HG03097 (cell line): Measurements from ENCODE around the gene EIF2B2.
"Not testable (repeated sequence)": the region's sequence is repeated elsewhere in the genome, so short reads cannot be mapped to it uniquely, and the experiment has no call there.

ENCODE experiments used
- ATAC-seq: cut with Tn5 transposase; IDR thresholded peaks from one replicate; pipeline ENCODE4 v1.9.1; 2021; ENCODE audit not compliant: unreplicated experiment, low FRiP score

The EIF2B2 gene

DNA sequence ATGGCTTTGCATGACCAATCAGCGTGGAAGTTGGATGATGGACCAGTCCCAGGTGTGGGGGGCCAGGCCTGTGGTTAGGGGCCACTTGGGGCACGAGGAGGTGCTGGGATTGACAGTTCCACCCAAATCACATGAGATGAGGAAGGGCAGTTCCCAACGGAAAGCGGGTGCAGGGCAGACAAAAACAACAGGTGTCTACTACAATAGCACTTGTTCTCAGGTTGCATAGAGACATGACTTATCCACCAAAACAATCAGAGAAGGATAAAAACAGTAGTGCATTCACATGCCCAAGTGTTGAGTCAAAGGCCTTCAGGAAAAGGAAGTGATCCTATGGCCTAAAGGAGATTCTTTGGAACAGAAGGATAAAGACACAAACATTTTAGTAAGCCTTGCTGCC lies 14.6 kb upstream of the EIF2B2 start:
- no peak for ATAC-seq

DNA sequence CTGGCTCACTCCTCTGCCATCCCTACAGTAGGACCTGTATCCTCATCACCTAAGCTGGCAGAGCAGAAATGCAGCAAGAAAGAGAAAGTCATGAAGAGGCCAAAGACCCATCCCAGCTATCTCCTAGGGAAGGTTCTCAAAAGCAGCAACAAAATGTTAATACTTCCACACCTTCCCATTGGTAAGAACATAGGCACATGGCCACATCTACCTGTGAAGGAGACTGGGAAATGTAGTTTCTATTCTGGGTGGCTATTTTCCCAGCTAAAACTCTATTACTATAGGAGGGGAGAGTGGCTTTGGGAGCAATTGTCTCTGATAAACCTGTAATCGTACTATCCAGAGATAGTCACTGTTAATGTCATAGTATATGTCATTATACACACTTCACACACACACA lies 13.7 kb upstream of the EIF2B2 start:
- ATAC-seq, result no peak

DNA sequence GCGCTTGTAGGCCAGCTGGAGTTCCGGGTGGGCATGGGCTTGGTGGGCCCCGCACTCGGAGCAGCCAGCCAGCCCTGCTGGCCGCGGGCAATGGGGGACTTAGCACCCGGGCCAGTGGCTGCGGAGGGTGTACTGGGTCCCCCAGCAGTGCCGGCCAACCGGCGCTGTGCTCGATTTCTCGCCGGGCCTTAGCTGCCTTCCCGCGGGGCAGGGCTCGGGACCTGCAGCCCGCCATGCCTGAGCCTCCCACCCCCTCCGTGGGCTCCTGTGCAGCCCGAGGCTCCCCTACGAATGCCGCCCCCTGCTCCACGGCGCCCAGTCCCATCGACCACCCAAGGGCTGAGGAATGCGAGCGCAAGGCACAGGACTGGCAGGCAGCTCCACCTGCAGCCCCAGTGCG lies 8.5 kb upstream of the EIF2B2 start:
- not testable (repeated sequence) for ATAC-seq

DNA sequence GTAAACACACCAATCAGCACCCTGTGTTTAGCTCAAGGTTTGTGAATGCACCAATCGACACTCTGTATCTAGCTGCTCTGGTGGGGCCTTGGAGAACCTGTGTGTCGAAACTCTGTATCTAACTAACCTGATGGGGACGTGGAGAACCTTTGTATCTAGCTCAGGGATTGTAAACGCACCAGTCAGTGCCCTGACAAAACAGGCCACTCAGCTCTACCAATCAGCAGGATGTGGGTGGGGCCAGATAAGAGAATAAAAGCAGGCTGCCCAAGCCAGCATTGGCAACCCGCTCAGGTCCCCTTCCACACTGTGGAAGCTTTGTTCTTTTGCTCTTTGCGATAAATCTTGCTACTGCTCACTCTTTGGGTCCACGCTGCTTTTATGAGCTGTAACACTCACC lies 6.9 kb upstream of the EIF2B2 start:
- ATAC-seq, result not testable (repeated sequence)

DNA sequence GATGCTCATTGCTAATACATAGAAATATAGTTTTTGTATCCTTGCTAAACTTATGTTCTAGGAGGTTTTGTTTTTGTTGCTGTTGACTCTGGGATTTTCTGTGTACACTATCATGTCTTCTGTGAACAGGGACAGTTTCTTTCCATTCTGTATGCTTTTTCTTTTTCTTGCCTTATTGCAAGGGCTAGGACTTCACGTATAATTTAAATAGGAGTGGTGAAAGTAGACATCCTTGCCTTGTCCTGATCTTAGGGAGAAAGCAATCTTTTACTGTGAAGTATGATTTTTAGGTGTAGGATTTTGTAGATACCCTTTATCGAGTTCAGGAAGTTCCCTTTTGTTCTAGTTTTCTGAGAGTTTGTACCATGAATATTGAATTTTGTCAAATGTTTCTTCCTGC lies 1.5 kb upstream of the EIF2B2 start:
- no peak for ATAC-seq

DNA sequence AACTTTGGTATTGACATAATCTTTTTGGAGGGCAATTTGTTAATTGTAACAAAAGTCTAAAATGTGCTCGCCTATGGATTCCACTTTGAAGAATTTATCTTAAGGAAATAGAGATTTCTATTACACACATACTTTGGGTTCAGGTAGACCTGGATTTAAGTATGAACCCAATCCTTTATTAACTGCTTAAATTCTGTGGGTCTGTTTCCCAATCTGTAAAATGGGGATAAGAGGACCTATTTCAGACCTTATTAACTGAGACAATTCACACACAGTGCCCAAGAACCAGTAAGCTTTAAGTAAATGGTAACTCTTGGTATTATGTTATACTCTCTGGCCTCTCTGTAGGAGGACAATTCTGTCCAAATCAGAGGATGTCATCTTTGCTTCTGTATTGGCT lies 822 bp upstream of the EIF2B2 start:
- ATAC-seq, result no peak

DNA sequence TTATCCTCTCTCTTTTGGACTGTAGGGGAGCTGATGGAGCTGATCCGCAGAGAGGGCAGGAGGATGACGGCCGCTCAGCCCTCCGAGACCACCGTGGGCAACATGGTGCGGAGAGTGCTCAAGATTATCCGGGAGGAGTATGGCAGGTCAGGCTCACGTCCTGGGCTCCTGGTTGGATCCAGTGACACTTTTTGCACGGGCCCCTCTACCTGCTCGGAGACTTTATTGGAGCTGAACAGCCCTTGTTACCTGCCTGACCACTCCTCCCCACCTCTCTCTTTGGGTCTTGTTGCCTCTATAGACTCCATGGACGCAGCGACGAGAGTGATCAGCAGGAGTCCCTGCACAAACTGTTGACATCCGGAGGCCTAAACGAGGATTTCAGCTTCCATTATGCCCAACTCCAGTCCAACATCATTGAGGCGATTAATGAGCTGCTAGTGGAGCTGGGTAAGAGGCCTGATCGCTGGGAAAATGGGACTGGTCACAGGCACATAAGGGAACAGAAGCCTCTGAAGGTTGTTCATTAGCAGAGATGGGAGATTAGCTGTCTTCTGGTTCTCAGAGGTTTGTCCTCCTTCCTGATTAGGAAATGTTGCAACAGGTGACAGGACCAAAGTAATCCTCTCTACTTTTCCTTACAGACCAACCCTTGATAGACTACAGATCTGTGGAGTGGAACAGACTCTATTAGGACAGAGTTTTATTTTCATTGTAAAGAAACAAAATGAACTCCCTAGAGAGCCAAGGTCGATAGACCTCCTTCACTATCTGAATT lies 718 bp downstream of the EIF2B2 start:
- no peak for ATAC-seq

DNA sequence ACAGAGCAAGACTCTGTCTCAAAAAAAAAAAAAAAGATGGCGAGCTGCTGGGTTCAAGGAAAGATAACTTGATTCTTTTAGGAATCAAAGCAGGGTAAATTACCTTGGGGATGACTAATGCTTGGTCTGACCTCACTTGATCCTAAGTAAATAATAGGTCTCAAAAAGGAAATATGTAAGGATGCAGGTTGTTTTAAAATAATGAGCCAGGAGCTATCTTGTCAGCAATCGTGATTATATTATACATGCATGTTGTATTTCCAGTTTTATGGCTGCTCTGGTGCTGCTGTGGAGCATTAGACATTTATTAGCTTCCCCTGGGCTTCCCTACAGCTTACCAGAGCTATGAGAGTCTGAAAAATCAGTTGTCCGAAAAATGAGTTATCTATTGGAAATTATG lies 2.6 kb downstream of the EIF2B2 start:
- ATAC-seq, result no peak

DNA sequence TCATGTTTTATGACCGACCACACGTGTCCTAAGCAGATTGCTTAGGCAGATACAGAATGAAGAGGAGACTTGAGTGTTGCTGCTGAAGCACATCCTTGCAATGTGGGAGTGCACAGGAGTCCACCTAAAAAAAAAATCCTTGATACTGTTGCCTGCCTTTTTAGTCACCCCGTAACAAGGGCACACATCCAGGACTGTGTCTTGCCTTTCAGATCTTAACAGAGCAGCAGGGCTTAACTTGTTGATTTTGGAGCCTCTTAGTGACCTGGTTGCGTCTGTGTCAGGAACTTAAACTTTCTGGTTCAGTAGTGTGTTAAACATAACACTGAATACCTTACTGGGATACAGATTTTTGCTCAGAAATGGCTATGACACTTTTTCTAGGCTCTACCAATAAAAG lies 6.5 kb downstream of the EIF2B2 start:
- ATAC-seq, result no peak

DNA sequence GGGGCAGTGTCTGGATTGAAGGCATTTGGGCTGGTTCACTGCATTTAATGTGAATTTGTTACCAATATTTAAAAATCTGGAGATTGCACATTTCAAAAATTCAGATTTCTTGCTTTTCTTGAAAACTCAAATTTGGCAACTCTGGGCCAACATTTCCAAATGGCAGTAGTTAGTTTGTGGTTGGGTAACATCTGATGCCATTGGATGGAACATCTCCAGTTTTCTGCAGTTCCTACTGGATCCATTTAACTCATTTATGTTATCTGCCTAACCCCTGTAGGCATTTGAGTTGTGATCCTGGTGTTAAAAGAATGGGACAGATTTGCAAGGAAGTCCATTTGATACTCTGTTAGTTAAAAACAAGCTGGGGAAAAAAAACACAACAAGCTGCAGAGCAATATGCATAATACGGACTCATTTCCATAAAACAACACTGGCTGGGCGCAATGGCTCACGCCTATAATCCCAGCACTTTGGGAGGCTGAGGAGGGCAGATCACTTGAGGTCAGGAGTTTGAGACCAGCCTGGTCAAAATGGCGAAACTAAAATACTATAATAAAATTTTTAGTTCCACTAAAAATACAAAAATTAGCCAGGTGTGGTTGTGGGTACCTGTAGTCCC lies 7.9 kb downstream of the EIF2B2 start:
- ATAC-seq, result no peak

DNA sequence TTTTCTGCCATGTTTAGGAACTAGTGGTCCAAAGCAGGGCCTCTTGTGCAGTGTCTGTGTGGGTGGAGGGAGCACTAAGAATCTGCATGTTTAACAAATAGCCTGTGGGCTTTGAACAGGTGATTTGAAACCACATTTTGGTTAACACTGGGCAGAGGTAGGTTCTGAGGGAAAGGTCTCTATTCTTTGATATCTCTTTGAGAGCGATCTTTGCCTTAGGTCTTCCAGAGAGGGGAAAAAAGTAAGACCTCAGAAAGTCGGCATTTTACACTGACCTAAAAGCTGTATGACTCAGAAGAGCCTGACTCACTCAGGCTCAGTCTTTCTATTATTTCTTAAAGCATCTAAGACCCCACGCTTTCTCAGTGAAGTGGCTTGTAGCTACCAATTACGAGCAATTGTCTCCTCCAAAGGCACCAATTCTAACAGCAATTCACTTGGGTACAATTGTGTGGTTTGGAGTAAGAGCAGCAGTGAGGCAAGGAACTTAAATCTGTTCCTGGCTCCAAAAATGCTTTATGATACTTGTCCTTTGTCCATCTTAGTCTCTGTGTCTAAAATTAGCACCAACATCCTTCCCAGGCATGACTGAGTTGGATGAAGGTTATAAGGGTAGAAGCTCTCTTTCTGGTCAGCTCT lies 8.8 kb downstream of the EIF2B2 start:
- ATAC-seq, result no peak

DNA sequence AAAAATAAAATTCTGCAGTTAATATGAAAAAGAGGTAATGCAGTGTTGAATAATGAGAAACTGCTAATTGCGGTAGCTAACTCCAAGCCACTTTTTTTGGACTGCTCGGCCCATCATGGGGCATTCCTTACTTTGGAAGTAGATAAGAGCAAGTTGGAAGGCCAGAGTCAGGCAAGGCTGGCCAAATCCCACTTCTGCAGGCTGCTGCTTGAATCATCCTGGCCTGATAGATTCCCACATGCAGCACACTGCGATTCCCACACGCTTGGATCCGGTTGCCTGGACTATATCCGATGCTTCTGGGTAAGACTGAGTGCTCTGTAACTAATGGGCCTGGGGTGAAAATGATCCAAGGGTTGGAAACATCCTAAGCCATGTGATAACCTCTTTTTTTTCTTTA lies 10.6 kb downstream of the EIF2B2 start:
- no peak for ATAC-seq

DNA sequence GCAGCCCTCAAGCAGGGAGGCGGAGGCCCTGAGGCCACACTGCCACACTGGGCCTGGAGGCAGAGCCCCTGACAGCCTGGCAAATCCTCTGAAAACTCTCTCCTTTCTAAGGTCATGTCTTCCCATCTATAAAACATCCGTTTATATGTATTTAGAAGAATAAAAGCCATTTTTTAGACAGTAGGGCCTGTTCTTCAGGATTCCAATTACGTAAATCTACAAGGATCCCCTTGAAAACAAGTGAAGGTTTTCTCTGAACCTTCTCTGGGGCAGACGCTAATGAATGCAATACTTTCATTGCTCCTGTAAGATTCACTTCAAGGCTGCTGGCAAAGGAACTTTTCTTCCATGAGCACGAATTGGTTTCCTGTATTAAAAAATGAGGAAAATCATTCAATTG lies 12.8 kb downstream of the EIF2B2 start:
- no peak for ATAC-seq

DNA sequence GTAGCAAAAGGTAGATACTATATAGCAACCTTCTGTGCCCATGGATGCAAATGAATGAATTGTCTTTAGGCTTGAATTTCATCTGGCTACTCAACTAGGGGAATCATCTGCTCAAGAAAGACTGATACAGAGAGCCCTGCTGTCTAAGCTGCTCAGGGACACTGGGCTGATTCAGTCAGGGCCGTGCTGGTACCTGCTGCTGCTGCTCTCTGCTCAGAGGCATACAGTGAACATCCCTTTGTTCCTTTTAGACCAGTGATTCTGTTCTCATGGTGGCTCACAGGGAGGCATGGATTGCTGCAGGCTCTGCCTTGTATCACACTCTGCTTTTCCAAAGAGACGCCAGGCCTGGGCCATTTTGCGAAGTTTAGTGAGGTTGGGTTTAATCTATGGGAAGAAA lies 14.1 kb downstream of the EIF2B2 start:
- no peak for ATAC-seq

DNA sequence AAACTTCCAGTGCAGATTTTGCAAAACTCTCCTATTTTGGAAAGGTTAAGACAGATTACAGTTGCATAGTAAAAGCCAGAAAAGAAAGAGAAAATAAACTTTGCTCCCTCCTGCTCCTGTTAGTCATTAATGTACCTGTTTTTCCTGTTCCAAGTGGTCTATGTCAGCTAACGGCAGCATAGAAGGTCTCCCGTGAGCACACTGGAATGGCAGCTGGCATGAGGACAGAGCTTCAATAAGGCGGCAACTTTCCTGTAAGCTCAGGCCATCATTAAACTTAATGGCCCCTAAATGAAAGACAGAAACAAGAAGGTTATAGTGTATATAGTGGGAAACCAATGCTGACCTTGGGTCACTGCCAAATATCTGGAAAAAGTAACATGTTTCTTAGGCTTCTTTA lies 16.0 kb downstream of the EIF2B2 start:
- ATAC-seq, result no peak

DNA sequence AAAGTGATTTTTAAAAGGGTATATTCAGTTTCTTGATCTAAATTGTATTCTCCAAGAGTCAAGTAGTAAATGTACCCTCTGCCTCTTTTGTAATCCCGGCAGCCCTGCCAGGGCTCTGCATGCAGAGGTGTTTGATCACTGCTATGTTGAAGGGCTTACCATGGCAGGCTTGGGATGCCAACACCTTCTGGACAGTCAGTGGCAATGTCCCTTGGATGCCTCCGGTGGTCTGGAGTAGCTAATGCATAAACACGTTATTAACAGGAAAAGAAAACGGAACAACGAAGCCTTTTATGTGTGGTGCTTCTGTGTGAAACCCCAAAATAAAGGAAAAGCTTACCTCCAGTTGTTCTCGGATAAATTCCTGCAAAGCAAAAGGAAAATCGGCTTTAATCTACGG lies 19.9 kb downstream of the EIF2B2 start:
- no peak for ATAC-seq

DNA sequence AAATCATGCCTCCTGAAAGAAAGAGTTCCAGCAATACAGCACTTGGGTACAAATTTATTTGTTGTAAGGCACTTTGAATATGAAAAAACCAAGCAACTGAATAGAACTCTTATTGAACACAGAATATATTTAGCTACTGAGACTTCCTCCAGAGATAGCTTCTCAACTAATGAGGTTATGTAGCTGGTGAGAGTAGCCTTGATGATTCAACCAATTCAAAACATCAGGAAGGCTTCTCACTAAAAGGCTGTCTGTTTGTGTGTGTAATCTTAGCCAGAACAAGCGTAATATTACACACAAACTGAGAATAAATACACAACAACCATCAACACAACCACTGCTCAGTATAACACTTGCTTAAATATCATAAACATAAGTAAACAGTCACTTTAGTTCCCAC lies 20.4 kb downstream of the EIF2B2 start:
- ATAC-seq, result no peak

DNA sequence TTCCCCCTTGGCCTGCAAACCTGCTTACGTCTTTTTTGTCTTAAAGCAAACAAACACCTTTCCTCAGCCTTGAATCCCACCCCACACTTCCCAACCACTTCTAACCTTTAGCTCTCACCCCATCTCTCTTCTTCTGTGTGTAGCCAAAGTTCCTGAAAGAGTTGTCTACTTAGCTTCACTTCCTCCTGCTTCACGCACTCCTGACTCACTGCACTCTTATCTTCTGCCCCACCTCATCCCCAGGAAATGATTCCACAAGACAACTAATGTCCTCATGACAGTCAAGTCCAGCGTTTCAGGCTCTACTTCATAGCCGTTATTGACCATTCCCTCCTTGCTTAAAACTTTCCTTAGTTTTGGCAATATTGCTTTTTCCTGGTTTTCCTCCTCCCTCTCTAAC lies 22.4 kb downstream of the EIF2B2 start:
- ATAC-seq, result no peak

DNA sequence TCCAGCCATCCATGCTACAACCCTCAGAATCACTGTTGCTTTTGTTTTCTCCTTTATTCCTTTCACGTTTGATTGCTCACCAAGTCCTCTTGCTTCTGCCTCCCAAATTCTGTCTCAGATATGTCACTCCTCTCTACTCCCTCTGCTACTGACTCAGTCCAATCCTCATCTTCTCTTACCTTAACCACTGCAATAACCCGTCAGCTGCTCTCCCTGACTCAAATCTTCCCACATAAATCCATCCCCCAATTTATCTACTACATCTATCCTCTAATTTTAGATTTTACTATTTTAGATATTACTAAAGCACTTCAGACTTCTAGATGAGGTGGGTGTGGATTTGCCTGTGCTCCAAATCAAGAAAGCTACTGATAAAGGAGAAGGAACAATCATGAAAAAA lies 23.2 kb downstream of the EIF2B2 start:
- ATAC-seq, result no peak

DNA sequence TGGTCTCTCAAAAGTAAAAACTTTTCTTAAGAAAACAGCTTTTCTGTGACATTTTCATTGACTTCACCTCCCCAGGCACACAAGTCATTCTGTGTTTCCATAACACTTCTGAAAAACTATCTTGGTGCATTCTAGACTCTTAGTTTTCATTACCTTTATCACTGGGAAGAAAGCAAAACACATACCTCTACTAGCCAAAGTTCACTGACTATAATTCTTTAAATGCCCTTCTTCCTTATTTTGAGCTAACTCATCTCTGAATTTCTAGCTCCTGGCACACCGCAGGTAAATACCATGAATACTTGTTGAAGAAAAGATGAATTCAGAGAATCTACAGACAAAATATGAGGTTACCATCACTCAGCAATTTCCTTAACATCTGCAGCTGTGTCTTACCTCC lies 27.4 kb downstream of the EIF2B2 start:
- ATAC-seq, result no peak

DNA sequence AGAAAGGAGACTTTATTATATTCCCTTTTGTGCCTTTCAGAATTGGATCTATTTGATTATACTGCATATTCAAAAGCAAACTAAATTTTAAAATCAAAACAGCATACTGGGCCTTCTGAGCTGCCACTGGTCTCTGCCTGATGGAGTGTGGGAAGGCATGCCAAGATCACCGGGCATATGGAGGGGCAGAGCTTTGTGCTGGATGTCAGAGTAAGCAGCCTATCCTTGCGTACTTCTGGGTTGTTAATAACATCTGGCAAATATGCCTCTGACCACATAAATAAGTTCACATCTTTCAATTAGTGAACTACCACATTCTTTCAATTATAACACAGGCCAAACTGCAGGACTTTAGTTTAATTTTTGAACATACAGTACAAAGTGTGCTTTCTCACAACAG lies 30.2 kb downstream of the EIF2B2 start:
- ATAC-seq, result no peak

DNA sequence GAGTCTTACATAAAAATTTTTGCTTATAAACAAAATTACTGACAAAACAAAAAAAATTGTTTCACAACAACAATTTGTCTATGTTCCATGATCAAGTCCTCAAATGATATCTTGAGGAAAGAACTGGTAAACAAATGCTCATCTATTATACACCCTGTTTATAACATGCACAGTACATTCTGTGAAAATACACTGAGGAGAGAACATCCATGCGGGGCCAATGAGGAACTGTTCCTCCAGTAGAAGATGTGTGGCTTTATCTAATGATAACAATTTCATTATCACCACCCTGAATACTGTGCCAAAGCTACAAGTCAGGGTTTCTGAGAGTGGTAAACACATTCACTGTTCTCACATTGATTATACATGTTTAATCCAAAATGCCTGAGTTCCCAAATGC lies 37.8 kb downstream of the EIF2B2 start:
- ATAC-seq, result no peak
